Renal cortex interstitium (tissue), 11 donors: ENCODE results near the gene SMIM32. TPM values are rescaled to one million over a fixed set of nuclear protein-coding genes. Genes with fewer than 3 reads are reported as not detected.

ENCODE experiments used
- DNase-seq, 11 donors: peaks; one replicate each; pipeline ENCODE4 v3.0.0-alpha.2; 2013; ENCODE audit warnings: low read depth in 9 of 11, low spot score in 4 of 11; ENCODE audit errors: extremely low read depth in 1 of 11
- polyA plus RNA-seq, 3 donors: library from polyadenylated mRNA; unstranded; fragments of 120-200 nt; gene quantifications; one replicate each; pipeline ENCODE4 v1.2.1, GENCODE V29; 2013; ENCODE audit not compliant: insufficient read length in 3 of 3

The SMIM32 gene
- polyA plus RNA-seq, 3 donors = 8.8 to 21.7 (median 16.4) TPM

DNA sequence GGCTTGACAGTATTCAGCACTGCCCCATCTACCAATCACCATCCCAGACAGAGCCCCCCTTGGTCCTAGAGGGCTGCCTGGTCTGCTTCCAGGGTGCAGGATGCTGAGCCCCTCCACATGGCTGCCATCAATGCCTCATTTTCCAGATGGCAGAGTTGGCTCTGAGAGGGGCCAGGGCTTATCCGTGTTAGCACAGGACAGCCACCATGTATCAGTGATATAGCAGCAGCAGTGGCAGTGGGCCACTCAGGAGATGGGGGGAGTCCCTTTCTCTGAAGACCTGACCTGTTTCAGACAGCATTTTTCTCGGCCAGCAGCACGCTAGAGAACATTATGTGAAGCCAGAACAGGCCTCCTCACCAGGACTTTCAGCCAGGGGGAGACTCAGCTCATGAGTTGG, 1.6 kb upstream of the SMIM32 start:
- no peak for DNase-seq

DNA sequence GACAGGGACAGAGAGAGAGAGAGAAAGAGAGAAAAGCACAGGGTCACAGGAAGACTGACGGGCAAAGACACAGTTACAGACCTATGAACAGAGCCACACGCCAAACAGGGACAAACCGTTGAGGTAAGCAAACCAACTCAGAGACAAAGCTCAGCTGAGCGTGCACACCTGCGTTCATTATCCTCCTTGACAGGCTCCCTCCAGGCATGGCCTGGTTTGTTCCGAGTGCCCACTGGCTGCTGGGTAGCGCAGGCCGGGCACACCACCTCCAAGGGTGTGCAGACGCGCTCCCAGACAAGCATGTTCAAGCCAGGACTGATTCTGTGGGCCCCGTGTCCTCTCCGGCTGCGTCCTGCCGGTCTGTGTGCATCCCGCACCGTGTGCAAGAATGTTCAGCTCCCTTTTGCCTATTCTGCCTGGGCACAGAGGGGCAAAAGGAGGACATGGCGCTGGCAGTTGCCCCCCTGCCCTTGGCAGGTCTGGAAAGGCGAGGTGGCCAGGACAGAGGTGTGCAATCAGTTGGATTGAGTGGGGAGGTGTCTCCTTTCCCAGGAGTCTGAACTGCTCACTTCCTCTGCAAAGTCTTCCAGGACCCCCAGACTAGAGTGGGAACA, 467 bp upstream of the SMIM32 start:
- DNase-seq = no peak

DNA sequence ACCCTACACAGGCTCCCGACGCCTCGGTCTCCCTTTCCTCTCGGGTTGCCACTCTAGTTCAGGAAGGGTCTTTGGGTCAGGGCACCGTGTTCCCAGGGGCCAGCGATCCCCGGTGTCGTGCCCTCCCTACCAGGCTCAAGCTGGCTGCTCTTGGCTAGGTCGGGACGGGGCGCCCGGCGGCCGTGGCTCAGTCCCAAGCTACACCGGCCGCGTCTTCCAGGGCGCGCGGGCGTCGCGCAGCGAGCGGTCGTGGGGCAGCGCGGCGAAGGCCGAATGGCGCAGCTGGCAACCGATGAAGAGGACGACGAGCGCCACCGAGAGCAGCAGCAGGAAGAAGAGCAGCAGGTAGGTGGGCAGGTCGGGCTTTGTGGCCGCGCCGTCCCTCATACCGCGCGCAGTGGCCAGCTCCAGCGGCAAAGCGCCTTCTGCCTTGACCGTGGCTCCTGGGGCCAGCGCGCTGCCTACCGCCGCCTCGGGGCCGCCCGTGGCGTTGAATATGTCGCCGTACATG, 892 bp downstream of the SMIM32 start:
- no peak for DNase-seq

DNA sequence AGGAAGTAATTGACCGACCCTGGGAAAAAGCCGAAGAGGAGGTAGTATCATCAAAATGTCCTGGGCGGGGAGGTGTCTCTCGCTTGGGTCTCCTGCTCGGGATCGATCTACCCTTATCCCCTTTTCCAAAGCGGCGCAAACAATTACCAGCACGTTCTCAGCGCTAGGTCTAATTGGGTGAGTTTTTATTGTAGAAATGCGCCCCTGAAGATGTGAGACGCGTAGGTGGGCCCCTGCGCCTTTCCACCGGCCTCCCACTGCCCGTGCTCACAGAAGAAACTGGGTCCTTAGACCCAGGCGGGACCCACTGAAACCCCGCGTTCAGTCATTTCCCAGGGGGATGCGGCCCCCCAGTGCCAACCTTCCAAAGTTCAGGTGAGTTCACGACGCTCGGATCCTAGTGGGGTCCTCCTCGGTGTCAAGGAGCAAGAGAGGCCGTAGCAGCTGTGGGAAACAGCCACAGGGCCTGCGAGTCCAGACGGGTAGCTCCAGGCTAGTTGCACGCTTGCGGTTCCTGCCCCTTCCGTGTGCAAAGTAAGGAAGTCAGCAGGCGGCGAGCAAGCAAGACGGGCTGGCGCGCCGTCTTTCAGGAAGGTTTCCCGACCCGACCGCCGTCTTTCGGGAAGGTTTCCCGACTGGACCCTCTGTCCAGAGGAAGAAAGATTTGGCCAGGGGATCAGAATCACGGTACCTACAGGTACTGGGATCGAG, 1.5 kb downstream of the SMIM32 start:
- no peak for DNase-seq

DNA sequence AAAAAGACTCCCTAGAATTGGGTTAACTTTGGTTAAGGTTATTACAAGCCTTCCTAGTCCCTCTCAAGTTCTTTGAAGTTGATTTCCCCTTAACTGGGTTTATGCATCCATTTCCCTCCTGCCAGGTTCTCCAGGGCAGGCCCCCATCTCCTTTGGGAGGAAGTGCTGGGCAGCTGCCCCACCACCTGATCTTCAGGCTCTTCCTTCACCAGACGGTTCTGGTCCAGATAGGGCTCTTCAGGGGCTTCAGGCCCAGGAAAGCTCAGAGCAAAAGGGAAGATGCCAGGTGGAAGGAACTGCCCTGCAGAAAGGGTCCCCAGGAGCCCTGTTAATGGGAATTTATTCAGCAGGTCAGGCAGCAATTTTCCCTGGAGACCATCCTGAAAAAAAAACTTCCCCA, 2.1 kb downstream of the SMIM32 start:
- no peak for DNase-seq

DNA sequence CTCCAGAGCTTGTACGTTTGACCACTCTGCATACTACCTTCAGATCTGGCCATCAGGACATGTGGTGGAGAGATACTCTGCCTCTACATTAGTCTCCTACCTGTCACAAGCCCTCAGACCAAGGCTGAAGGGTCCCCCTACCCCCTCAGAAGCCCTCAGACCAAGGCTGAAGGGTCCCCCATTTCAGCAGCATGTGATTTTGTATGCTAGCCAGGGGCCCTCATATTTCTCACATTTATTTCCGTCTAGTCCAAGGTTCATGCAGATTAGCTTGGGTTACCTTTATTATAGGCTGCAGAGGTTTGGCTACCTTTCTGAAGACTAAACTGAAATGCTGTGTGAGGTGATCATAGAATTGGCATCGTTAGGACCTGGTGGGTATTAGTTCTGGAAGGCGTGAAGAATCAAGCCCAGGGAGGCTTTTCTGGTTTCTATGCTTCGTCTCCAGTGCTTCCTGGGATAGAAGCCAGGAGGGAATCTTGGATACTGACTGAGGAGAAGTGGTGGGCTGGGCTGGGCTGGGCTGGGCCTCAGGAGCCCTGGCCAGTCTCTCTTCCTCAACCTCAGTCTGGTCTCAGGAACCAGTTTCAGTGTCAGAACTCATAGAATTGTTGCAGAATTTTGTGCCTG, 2.8 kb downstream of the SMIM32 start:
- DNase-seq = no peak

DNA sequence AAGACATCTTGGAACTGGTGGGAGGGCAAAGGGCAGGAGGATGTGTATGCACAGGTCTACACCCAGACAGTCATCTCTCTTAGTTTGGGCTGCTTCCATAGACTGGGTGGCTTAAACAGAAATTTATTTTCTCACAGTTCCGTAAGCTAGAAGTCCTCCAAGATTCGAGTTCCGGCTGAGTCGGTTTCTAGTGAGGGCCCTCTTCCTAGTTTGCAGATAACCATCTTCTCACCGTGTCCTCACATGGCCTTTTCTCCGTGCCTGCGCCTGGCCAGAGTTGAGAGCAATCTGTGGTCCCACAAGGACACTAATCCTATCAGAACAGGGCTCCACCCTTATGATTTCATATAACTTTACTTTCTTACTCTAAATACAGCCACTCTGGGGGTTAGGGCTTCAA, 4.1 kb downstream of the SMIM32 start:
- no peak for DNase-seq

DNA sequence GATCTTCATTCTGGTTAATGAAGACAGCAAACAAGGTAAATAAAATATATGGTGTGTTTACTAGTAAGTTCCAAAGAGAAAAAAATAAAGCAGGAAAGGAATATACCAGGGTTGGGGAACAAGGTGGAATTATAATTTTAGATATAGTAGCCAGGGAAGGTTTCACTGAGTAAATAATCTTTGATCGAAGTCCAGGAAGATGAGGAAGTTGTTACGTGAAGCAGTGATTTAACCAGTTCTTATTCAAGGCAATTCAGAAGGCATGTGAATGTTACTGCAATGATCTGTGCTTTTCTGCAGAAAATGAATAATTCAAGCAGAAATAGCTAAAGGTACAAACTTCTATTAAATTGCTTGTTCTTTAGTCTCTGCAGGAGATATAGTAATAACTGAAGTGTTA, 6.2 kb downstream of the SMIM32 start:
- no peak for DNase-seq

DNA sequence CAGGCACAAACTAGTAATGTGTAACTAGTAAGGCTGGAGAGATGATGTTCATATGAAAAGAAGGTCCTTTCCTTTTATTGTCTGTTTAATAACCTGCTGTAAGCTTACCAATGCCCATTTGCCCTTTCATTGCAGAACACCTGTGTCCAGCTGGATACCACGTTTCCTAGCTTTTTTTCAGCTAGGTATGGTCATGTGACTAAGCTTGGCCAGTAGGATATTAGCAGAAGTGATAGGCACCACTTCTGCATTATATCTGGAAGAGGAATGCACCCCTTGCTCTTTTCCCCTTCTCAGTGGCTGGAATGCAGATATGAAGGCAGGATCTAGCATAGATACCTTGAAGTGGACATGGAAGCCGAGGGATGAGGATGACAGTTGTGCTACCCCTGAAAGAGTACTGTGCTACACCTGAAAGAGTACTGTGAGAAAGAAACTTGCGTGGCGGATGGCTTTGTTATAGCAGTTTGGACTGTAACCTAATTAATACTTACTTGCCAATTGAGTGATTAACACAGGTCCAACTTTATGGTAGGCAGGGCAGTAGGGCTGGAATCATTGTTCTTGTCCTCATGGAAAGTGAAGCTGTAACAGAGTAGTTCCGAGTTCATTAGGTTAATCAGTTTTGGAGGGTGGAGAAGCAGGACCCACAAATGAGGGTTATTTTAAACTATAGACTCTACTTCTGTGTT, 6.8 kb downstream of the SMIM32 start:
- no peak for DNase-seq

DNA sequence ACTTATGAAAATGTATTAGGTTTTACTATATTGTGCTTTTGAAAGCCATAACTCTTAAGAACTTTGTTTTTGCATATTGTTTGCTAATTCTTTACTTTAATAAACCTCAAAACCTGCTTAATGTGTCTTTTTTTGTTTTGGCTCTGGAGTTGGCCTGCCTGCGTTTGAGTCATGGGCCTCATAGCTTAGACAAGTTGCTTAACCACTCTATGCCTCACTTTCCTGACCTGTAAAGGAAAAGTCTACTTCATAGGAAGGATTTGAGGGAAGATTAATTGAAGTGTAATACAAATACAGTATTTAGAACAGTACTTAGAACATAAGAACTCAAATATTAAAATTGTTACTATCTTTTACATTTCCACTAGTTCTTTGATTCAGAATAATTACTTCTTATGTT, 10.3 kb downstream of the SMIM32 start:
- no peak for DNase-seq

DNA sequence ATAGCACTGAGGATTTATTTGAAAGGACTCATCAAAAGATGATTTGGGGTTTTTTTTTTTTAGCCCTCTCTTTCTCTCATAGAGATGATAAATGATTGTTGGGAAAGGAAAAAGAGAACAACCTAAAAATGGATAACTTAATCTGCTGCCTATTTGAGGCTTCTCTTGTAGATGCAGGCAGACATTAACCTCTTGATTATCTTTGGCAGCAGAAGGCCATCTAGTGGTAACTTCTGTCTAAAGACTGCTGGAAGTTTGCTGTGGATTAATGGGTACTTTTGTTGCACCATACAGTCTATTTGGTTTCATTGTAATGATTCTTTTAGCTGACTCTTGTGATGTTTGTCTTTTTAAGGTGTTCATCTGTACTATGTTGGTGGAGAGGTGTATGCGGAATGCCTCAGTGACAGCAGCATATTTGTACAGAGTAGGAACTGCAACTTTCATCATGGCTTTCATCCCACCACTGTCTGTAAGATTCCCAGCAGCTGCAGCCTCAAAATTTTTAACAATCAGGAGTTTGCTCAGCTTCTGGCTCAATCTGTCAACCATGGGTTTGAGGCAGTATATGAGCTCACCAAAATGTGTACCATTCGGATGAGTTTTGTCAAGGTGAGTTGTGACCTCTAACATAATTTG, 18.8 kb downstream of the SMIM32 start:
- peak in 6 of 11 donors; percentile 7 to 54 (median 32) for DNase-seq

DNA sequence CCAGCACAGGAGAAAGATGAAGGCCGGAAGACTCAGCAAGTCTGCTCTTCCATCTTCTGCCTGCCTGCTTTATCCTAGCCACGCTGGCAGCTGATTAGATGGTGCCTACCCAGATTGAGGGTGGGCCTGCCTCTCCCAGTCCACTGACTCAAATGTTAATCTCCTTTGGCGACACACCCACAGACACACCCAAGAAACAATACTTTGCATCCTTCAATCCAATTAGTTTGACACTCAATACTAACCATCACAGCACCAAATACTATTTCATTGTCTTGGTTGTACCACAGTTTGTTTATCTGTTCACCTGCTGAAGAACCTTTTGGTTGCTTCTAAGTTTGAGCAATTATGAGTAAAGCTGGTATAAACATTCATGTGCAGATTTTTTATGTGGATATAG, 23.7 kb downstream of the SMIM32 start:
- no peak for DNase-seq

DNA sequence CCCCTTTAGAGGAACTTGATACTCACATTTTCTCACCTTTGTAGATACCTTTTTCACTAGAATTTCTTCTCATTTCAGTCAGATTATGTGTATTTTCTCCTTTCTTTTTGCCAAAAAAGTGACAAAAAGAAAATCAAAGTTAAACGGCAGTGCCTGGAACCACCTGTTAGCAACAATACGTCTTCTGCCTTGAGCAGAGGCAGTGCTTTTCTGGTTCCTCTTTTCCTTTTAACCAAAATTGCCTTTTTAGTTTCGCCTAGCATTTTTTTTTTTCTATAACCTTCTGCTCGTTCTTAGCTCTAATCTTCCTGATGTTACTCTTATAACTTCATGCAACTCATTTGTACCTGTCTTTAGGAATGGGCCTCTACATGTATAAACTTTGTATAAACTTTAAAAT, 26.1 kb downstream of the SMIM32 start:
- DNase-seq = no peak

DNA sequence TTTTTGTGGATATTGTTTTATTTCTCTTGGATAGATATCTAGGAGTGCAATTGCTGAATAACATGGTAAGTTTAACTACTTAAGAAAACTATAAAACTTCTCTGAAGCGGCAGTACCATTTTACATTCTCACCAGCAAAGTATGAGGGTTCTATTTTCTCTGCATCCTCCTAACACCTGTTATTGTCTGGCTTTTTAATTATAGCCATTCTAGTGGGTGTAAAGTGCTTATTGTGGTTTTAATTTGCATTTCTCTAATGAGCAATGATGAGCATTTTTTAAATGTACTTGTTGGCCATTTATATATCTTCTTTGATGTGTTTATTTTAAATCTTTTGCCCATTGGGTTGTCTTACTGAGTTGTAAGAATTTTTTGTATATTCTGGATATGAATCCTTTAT, 28.7 kb downstream of the SMIM32 start:
- DNase-seq = no peak

DNA sequence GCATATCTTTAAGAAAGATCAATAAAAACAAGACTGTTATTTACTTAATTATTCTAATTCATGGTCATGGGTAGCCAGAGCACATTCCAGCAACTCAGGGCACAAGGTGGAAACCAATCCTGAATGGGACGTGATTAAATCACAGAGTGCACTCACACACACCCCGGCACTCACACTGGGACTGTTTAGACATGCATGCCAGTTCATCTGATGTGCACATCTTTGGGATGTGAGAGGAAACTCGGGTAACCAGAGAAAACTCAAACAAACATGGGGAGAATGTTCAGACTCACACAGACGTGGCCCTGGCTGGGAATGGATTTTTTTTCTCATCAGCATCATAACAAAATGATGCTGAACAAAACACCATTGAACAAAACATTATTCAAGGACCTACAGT, 31.0 kb downstream of the SMIM32 start:
- peak in 1 of 11 donors; percentile 3 for DNase-seq

DNA sequence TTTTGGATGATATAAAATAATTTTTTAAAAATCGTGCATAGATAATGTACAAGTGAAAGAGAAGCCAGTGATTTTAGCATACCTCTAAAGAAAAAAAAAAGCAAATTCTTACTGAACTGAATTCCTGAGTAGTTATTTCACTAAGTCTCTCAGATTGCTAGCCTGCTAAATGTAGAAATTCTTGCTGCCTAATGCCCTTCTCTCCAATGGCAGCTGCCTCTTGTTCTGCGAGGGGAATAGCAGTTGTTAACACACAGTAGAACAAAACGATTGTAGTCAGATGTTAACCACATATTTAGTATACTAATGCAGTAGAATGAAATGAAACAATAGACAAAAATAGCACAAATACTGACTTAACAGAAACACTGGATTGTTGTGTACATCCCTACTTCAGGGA, 33.5 kb downstream of the SMIM32 start:
- no peak for DNase-seq

DNA sequence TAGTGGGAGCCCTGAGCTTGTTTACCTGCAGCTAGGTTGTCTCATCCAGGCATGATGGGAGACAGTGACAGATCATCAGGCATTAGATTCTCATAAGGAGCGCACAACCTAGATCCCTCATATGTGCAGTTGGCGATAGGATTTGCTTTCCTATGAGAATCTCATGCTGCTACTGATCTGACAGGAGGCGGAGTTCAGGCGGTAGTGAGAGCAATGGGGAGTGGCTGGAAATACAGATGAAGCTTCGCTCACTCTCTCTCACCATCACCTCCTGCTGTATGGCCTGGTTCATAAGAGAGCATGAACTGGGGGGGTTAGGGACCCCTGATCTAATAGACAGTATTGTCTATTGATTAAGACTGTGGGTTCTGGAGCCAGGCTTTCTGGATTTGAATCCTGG, 35.4 kb downstream of the SMIM32 start:
- no peak for DNase-seq

DNA sequence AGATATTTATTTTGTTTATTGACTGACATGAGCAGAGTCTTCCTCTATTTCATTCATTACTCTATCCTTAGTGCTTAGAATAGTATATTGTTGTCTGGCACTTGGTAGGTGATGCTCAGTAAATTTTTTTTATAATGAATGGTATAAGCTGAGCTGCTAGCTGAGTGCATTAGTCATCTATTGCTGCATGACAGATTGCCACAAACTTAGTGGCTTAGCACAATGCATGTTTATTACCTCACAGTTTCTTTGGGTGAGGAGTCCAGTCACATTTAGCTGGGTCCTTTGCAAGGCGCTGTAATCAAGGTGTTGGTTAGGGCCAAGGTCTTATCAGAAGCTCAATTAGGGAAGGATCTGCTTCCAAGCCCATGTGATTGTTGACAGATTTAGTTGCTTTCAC, 37.2 kb downstream of the SMIM32 start:
- DNase-seq = no peak

DNA sequence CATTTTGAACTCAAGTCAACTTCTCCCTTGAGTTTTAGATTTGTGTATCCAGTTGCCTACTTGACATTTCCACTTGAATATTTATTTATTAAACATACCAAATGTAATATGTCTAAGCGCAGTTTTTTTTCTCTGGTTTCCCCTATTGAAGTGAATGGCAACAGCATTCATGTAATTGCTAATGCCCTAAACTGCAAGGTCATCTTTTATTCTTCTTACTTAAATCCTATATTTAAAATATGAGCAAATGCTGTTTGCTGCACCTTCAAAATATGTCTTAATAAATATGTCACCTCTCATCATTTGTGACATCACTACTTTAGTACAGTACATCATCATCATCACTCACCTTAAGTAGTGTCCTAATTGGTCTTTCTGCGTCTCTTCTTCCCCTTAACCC, 37.9 kb downstream of the SMIM32 start:
- DNase-seq = no peak
